Pancreas (tissue), 10 donors: ENCODE measurements around the gene HS6ST1. TPM values are rescaled to one million over a fixed set of nuclear protein-coding genes. Genes with fewer than 3 reads are reported as not detected.

Experiments used
- ATAC-seq, 4 donors: fragments of 200-7000 bp; cut with Tn5 transposase; one replicate each; pipeline versions ENCODE4 v1.8.0 to v1.9.1; 2020; ENCODE audit warnings: mild to moderate bottlenecking in 4 of 4, moderate library complexity in 4 of 4
- DNase-seq, 6 donors: peaks; one replicate each; pipeline ENCODE4 v3.0.0-alpha.2; 2020
- FAIRE-seq: peaks from 2 replicates; lab custom pipeline; 2012; peaks lifted over from hg19 to GRCh38; lab: Jason Lieb, UNC
- H3K27ac ChIP-seq, 4 donors: fragments of 200-600 bp; sonication (generic); 1 replicate in 3 of 4; 2 replicates in 1 of 4; pipeline versions ENCODE4 v1.5.0 to v1.8.0; 2020
- H3K27me3 ChIP-seq, 4 donors: fragments of 200-600 bp; one replicate each; pipeline ENCODE4 v1.8.0; 2021
- H3K36me3 ChIP-seq, 3 donors: fragments of 200-600 bp; sonication (generic) in 1 of 3; one replicate each; pipeline versions ENCODE4 v1.5.0 to v1.8.0; 2020 to 2021
- H3K4me1 ChIP-seq, 3 donors: fragments of 200-600 bp; one replicate each; pipeline ENCODE4 v1.8.0; 2021
- H3K4me3 ChIP-seq, 4 donors: fragments of 200-600 bp; sonication (generic) in 2 of 4; one replicate each; pipeline versions ENCODE4 v1.5.0 to v1.8.0; 2020 to 2021
- H3K9me3 ChIP-seq, 4 donors: fragments of 200-600 bp; one replicate each; pipeline ENCODE4 v1.8.0; 2021
- WGBS, 2 donors: extraction: QIAGEN DNeasy Blood & Tissue Kit; methylation state at CpG; one replicate each; pipeline ENCODE4 v1.1.7; 2013; 5-methylcytosine and 5-hydroxymethylcytosine counted together
- intact Hi-C, 3 donors: fragments of 100-400 bp; cut with DNase I; formaldehyde crosslinking; loops; one replicate each; pipeline versions ENCODE4 v1.11.1 to v1.14.2; 2022
- polyA plus RNA-seq, 2 donors: library from polyadenylated mRNA; stranded (reverse); fragments of 200-250 nt; gene quantifications; one replicate each; pipeline ENCODE4 v1.2.3, GENCODE V29; 2013
- total RNA-seq, 6 donors: library from RNA; stranded (reverse); fragmentation: NEBNext Ultra II Directional in 4 of 6; extraction: Animal tissue kit (Norgen Biotek cat#: 25700) in 4 of 6; gene quantifications; one replicate each; pipeline versions ENCODE4 v1.2.1 to v1.2.4, GENCODE V29; 2021 to 2023
- TF ChIP-seq, protein P1 (sequence below), 4 donors: fragments of 200-600 bp; sonication (generic) in 3 of 4; IDR thresholded peaks; one replicate each; pipeline versions ENCODE4 v1.5.0 to v1.8.0; 2021; ENCODE audit warnings: antibody characterized with exemption in 4 of 4
- donor health status: healthy with polysubstance abuse.
- donor health status: DM: no; HTN: no; CAD: no; lungs with moderate emphysema.
- donor health status: DM: no; HTN: no; CAD: no.
- donor health status: control.
- donor health status: control.
- donor health status: Bipolar disorder and iron deficiency.
- donor health status: DM: yes; HTN: yes; CAD: no.
- donor health status: DM: no; HTN: no; CAD: no.
- donor health status: DM: no; HTN: no; CAD: no.
- donor health status: DM: yes; HTN: yes; CAD: no.

HS6ST1 gene
- total and polyA plus RNA-seq, 8 donors: 20.7 to 47.8 (median 25.5) TPM

DNA sequence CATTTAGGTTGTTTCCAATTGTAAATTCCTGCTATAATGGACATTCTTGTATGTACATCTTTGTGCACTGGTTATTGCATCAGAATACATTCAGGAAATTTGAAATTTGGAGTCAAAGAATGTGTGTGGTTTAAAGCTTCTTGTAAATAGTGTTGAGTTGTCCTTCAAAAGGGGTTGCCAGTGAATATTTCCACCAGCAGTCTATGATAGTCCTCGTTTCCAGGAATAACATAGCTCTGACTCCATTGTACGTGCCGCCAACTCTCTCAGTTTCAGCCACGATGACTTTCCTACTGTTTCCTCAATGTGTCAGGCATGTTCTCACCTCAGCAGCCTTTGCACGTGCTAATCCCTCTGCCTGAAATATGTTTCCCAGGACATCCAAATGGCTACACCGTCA lies 10.9 kb upstream of the HS6ST1 start:
- FAIRE-seq (no peak), DNase-seq (no peak), ATAC-seq (no peak)
- 92 to 95% methylated on average over 6 of the region's 6 CpGs for WGBS, 2 donors
- Histone ChIP-seq H3K9me3 (no peaks in the 10 kb centered on the region), H3K27me3 (no peaks in the 10 kb centered on the region), H3K4me1 (no peaks in the 10 kb centered on the region), H3K4me3 (no peak overlapping the region), H3K36me3 (no peaks in the 10 kb centered on the region), H3K27ac (no peak overlapping the region)
- TF ChIP-seq, protein P1, sequence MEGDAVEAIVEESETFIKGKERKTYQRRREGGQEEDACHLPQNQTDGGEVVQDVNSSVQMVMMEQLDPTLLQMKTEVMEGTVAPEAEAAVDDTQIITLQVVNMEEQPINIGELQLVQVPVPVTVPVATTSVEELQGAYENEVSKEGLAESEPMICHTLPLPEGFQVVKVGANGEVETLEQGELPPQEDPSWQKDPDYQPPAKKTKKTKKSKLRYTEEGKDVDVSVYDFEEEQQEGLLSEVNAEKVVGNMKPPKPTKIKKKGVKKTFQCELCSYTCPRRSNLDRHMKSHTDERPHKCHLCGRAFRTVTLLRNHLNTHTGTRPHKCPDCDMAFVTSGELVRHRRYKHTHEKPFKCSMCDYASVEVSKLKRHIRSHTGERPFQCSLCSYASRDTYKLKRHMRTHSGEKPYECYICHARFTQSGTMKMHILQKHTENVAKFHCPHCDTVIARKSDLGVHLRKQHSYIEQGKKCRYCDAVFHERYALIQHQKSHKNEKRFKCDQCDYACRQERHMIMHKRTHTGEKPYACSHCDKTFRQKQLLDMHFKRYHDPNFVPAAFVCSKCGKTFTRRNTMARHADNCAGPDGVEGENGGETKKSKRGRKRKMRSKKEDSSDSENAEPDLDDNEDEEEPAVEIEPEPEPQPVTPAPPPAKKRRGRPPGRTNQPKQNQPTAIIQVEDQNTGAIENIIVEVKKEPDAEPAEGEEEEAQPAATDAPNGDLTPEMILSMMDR (IDR thresholded peaks at IDR 0.05): no peak
- intact Hi-C loops: loop anchor here in 2 of 3 donors (10.0 kb wide), 2 partner anchors 205 to 265 kb away; no protein-coding TSS in a partner anchor

DNA sequence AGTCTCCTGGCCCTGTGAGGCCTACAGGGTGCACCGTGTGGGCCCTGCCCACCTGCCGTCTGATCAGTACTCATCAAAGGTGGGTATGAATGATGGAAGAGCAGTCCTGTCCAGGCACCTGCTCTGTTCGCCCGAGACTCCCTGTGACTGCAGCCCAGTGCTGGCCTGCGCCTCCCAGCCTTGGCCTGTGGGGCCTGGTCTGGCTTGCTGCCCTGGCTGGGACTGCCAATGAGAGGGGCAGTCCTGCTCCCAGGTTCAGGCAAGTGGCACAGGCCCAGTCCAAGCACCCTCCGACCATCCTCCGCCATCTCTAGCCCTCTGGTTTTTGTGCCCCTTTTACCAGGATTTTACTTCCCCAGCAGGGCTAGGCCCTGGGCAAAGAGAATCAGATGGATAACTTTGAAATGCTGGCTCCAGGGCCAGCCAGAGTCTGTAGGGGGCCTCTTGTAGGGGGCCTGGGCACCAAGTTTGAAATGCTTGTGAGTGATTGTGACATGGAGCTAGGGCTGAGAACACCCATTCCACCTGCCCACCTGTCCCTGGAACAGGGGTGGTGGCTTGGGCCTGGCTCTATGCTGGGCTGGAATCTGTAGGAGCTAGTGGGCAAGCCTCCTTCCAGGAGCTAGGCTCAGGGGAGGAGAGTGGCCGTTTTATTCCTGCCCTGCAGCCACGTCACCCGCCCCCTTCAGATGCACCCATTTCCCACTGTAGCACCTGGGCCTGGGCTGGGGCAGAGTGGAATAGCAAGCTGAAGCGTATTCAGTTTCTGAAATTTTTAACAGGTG lies 8.7 kb upstream of the HS6ST1 start:
- TF ChIP-seq, protein P1 (IDR thresholded peaks at IDR 0.05): no peak
- no peak overlapping the region for H3K27ac ChIP-seq
- no peak for FAIRE-seq
- no peaks in the 10 kb centered on the region for H3K27me3 ChIP-seq
- no peaks in the 10 kb centered on the region for H3K9me3 ChIP-seq
- no peak for ATAC-seq
- H3K4me1 ChIP-seq: no peaks in the 10 kb centered on the region
- no peak overlapping the region for H3K4me3 ChIP-seq
- peak in 1 of 6 donors; percentile 58 for DNase-seq
- H3K36me3 ChIP-seq: no peaks in the 10 kb centered on the region
- intact Hi-C loops: loop anchor here in 2 of 3 donors (10.0 kb wide), 2 partner anchors 207 to 267 kb away; no protein-coding TSS in a partner anchor
- WGBS, 2 donors: 93 to 96% methylated on average over 11 of the region's 11 CpGs

DNA sequence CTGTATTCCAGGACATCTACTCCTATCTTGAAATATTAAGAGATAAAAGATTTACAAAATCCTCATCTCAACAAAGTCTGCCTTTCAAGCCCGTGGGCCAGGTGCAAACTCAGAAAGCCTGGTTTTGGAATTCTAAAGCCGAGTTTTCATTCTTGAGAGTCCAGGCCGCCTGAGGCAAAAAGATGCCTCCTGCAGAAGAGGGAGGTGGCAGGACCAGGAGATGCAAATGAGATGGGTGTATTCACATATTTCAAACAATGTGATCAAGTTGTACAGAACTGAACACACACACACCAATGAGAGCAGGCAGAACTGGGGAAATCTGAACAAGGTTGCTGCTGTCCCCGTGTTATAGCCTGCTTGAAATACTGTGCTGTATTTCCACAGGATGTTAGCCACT lies 7.7 kb upstream of the HS6ST1 start:
- FAIRE-seq: no peak
- no peak for ATAC-seq
- TF ChIP-seq, protein P1 (IDR thresholded peaks at IDR 0.05): no peak
- H3K4me3 ChIP-seq: no peak overlapping the region
- no peak for DNase-seq
- H3K27ac ChIP-seq: no peak overlapping the region
- no peaks in the 10 kb centered on the region for H3K36me3 ChIP-seq
- H3K4me1 ChIP-seq: peaks cover 0 to 3% (median 0%) of the 10 kb centered on the region in 3 donors
- intact Hi-C loops: loop anchor here in 2 of 3 donors (10.0 kb wide), 2 partner anchors 208 to 268 kb away; no protein-coding TSS in a partner anchor
- 88 to 91% methylated on average over 4 of the region's 4 CpGs for WGBS, 2 donors
- H3K27me3 ChIP-seq: no peaks in the 10 kb centered on the region
- no peaks in the 10 kb centered on the region for H3K9me3 ChIP-seq

DNA sequence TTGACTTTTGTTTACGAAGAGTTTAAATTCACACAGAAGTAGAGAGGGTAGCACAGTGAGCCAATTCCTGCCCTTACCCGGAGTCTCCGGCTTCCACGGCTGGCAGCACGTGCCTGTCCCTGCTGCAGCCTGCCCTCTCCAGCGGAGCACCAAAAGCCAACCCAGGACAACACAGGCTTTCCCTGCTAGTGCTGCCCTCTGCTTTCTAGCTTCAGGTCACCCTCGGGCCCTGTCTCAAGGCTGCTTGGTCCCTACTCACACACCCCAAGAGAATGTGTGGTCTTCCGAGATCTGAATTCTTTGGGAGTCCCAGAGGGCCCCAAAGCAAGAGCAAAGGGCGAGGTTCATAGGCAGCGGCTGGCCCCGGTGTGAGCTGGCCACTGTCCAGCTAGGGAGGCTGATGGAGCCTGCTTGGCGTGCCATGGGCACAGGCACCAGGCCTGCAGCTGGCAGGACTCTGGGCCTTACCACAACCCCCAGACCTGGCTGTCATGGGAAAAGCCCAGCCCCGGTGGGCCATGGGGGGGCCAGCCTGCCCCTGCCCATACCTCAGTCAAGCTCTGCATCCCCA lies 7.0 kb upstream of the HS6ST1 start:
- H3K27ac ChIP-seq: peak overlapping the region in 1 of 4 donors; percentile 41
- ATAC-seq (peak; percentile 24 to 63 (median 41)), FAIRE-seq (no peak), DNase-seq (peak in 4 of 6 donors; percentile 55 to 83 (median 73))
- H3K4me3 ChIP-seq: no peak overlapping the region
- TF ChIP-seq, protein P1 (IDR thresholded peaks at IDR 0.05): no peak
- no peaks in the 10 kb centered on the region for H3K9me3 ChIP-seq
- WGBS, 2 donors: 22 to 27% methylated on average over 13 of the region's 13 CpGs
- H3K4me1 ChIP-seq: peaks cover 0 to 4% (median 0%) of the 10 kb centered on the region in 3 donors
- intact Hi-C loops: loop anchor here in 2 of 3 donors (10.0 kb wide), 2 partner anchors 209 to 269 kb away; no protein-coding TSS in a partner anchor
- no peaks in the 10 kb centered on the region for H3K27me3 ChIP-seq
- H3K36me3 ChIP-seq: no peaks in the 10 kb centered on the region
